Measurements from ENCODE around the gene NEAT1.

GRCh38 chr11:65414776-65415498 lies 7.7 kb upstream of the NEAT1 start:
- no peak for TF ChIP-seq SIX5 (IDR thresholded peaks at IDR 0.05; ENCODE audit: low read depth, low read length)
- TF ChIP-seq E2F6 (IDR thresholded peaks at IDR 0.05) = no peak
- TF ChIP-seq CTCF (IDR thresholded peaks at IDR 0.05; ENCODE audit: control extremely low read depth in 1 of 3, insufficient read depth in 1 of 3, low read depth in 1 of 3, low read length in 3 of 3) = no peak
- TF ChIP-seq CBX5 (IDR thresholded peaks at IDR 0.05; ENCODE audit: low read depth, low read length) = no peak
- no peak for TF ChIP-seq MAX (IDR thresholded peaks at IDR 0.05)
- no peak for TF ChIP-seq HDAC6 (IDR thresholded peaks at IDR 0.05; ENCODE audit: low read depth, low read length)
- TF ChIP-seq EP300 (IDR thresholded peaks at IDR 0.05; ENCODE audit: borderline replicate concordance in 1 of 2, low read depth in 2 of 2, low read length in 2 of 2) = no peak
- TF ChIP-seq PHF8 (conservative IDR thresholded peaks at IDR 0.05; ENCODE audit: low read depth, low read length) = no peak
- no peak for TF ChIP-seq HDAC2 (IDR thresholded peaks at IDR 0.05; ENCODE audit: borderline replicate concordance in 1 of 2, low read depth in 2 of 2, low read length in 2 of 2)
- no peak for TF ChIP-seq POLR2AphosphoS5 (IDR thresholded peaks at IDR 0.05; ENCODE audit: low read depth, low read length)
- no peak for TF ChIP-seq ATF3 (IDR thresholded peaks at IDR 0.05; ENCODE audit: insufficient read depth, low read depth, low read length)
- TF ChIP-seq TAF1 (IDR thresholded peaks at IDR 0.05; ENCODE audit: low read depth, low read length) = no peak
- TF ChIP-seq BCL11A (IDR thresholded peaks at IDR 0.05; ENCODE audit: low read depth in 2 of 2, low read length in 2 of 2) = no peak
- no peak for TF ChIP-seq EZH2 (IDR thresholded peaks at IDR 0.05; ENCODE audit: low read depth, low read length, severe bottlenecking)

Data from H1 (cell line).